K562 (cell line): ENCODE data around the gene TAF9B. TPM values are rescaled to one million over a fixed set of nuclear protein-coding genes. Genes with fewer than 3 reads are reported as not detected.

Source experiments
- E2F6 ChIP-seq, 2 experiments: IDR thresholded peaks; 2 replicates each; pipeline ENCODE4 v1.6.1; 2011; ENCODE audit warnings: borderline replicate concordance in 1 of 2, control low read depth in 1 of 2, low read depth in 1 of 2, low read length in 1 of 2, mild to moderate bottlenecking in 1 of 2, mixed read lengths in 1 of 2, moderate library complexity in 1 of 2; ENCODE audit not compliant: insufficient read depth in 1 of 2, insufficient read length in 1 of 2, poor library complexity in 1 of 2, severe bottlenecking in 1 of 2; ENCODE audit errors: extremely low read depth in 1 of 2
- HDGF ChIP-seq: fragments of 450-650 bp; IDR thresholded peaks from 2 replicates; pipeline ENCODE4 v1.6.1; 2016
- MLX ChIP-seq, 2 experiments: fragments of 450-650 bp in 1 of 2; sonication (generic) in 1 of 2; formaldehyde crosslinking; conservative IDR thresholded peaks; 2 replicates each; pipeline versions ENCODE4 v1.4.0 to v1.8.1; 2020 to 2022; ENCODE audit warnings: mild to moderate bottlenecking in 1 of 2, missing genetic modification reagents in 1 of 2
- NFYB ChIP-seq: IDR thresholded peaks from 2 replicates; pipeline ENCODE4 v1.6.1; 2011; ENCODE audit warnings: mild to moderate bottlenecking, moderate library complexity; ENCODE audit not compliant: insufficient read length; ENCODE audit errors: extremely low read depth
- NKRF ChIP-seq: fragments of 450-650 bp; IDR thresholded peaks from 2 replicates; pipeline ENCODE4 v1.6.1; 2016; ENCODE audit warnings: borderline replicate concordance
- POLR2A ChIP-seq: fragments of 450-650 bp; conservative IDR thresholded peaks from 2 replicates; pipeline ENCODE4 v1.6.1; 2016
- RNF2 ChIP-seq: sonication (generic); IDR thresholded peaks from 2 replicates; pipeline ENCODE4 v1.6.1; 2016
- TAF1 ChIP-seq: IDR thresholded peaks from 2 replicates; pipeline ENCODE4 v1.6.1; 2011; ENCODE audit warnings: mild to moderate bottlenecking, low read length, moderate library complexity; ENCODE audit not compliant: insufficient read depth, control insufficient read depth, severe bottlenecking; ENCODE audit errors: extremely low read depth
- TFAP4 ChIP-seq: sonication (generic); formaldehyde crosslinking; IDR thresholded peaks from 2 replicates; pipeline ENCODE4 v1.8.0; 2022; ENCODE audit warnings: missing genetic modification reagents, mild to moderate bottlenecking, moderate library complexity, borderline replicate concordance
- ZBTB40 ChIP-seq, 2 experiments: fragments of 450-650 bp in 1 of 2; sonication (generic) in 1 of 2; formaldehyde crosslinking in 1 of 2; IDR thresholded peaks; 2 replicates each; pipeline versions ENCODE4 v1.7.1 to v1.9.0; 2016 to 2022; ENCODE audit warnings: inconsistent platforms in 1 of 2, mild to moderate bottlenecking in 1 of 2, missing genetic modification reagents in 1 of 2
- ZNF12 ChIP-seq: sonication (generic); formaldehyde crosslinking; IDR thresholded peaks from 2 replicates; pipeline ENCODE4 v1.4.0; 2020; ENCODE audit warnings: mild to moderate bottlenecking, missing genetic modification reagents
- polyA plus RNA-seq, 8 experiments: library from polyadenylated mRNA; depleted of rRNA in 4 of 8; stranded (reverse) in 5 of 8; unstranded in 3 of 8; fragments of >200 nt; fragmentation: Nextera tagmentation in 2 of 8; fragmentation: Illumina TruSeq in 1 of 8; extraction: Ambion mirVana in 2 of 8; extraction: Trizol in 1 of 8; gene quantifications; 2 replicates each; pipeline versions ENCODE4 v1.2.1 to v1.2.3, GENCODE V29; 2011 to 2014; ENCODE audit warnings: inconsistent platforms in 1 of 8, missing spikeins in 1 of 8
- total RNA-seq, 7 experiments: library from RNA; depleted of rRNA in 6 of 7; stranded (reverse); fragments of >200 nt in 6 of 7; fragmentation: Illumina TruSeq in 2 of 7; extraction: Trizol in 2 of 7; gene quantifications; 2 replicates each; pipeline versions ENCODE4 v1.2.1 to v1.2.3, GENCODE V29; 2011 to 2021; ENCODE audit warnings: low replicate concordance in 1 of 7

The TAF9B gene
- total and polyA plus RNA-seq, 9 of the 15 experiments (the other 6 are each of a cell fraction or from before 2014, with no cell fraction given), result 10.9 to 42.1 (median 20.8) TPM

GRCh38 chrX:78103623-78104446 lies 35.6 kb downstream of the TAF9B start, which contains the start of gene PGK1 (continued):
- TF ChIP-seq NKRF, result peak; percentile 66; the same call in 1 of the 2 replicates
- TF ChIP-seq E2F6 (IDR thresholded peaks at IDR 0.05; ENCODE audit: borderline replicate concordance in 1 of 2, extremely low read depth in 1 of 2, insufficient read depth in 1 of 2, insufficient read length in 1 of 2, low read depth in 1 of 2, low read length in 1 of 2, poor library complexity in 1 of 2, severe bottlenecking in 1 of 2), result peak in 1 of 2 experiments; percentile 79
- no peak for TF ChIP-seq HDGF
- TF ChIP-seq ZBTB40 (IDR thresholded peaks at IDR 0.05), result peak; percentile 97
- no peak for TF ChIP-seq ZBTB40 (CRISPR knock-in tag; IDR thresholded peaks at IDR 0.05)
- peak; percentile 73; the same call in 1 of the 2 replicates for TF ChIP-seq TFAP4 (CRISPR knock-in tag)
- TF ChIP-seq MLX (CRISPR knock-in tag; conservative IDR thresholded peaks at IDR 0.05), result no peak
- peak; percentile 76; the same call in 1 of the 2 replicates for TF ChIP-seq RNF2
- peak; percentile 89 for TF ChIP-seq TAF1
- no peak for TF ChIP-seq ZNF12
- TF ChIP-seq POLR2A, result peak; percentile 91
- TF ChIP-seq NFYB, result peak; percentile 71
